ENCODE data around the gene SMS.

GRCh38 chrX:22012931-22013330 is 72.4 kb downstream of the SMS start:
- TF ChIP-seq, protein P1, sequence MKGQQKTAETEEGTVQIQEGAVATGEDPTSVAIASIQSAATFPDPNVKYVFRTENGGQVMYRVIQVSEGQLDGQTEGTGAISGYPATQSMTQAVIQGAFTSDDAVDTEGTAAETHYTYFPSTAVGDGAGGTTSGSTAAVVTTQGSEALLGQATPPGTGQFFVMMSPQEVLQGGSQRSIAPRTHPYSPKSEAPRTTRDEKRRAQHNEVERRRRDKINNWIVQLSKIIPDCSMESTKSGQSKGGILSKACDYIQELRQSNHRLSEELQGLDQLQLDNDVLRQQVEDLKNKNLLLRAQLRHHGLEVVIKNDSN (IDR thresholded peaks at IDR 0.05; ENCODE audit: borderline replicate concordance, extremely low read length, insufficient read depth, low read depth, low read length): no peak
- TF ChIP-seq CTCF (IDR thresholded peaks at IDR 0.05 in 2 of 3, conservative IDR thresholded peaks at IDR 0.05 in 1 of 3; ENCODE audit: control insufficient read depth in 2 of 3, extremely low read depth in 1 of 3, insufficient read depth in 1 of 3, low read depth in 3 of 3, low read length in 3 of 3): no peak
- TF ChIP-seq EP300 (IDR thresholded peaks at IDR 0.05; ENCODE audit: borderline replicate concordance in 1 of 2, control insufficient read depth in 1 of 2, low read depth in 2 of 2, low read length in 2 of 2): no peak
- no peak for TF ChIP-seq EZH2 (IDR thresholded peaks at IDR 0.05; ENCODE audit: borderline replicate concordance, control insufficient read depth, low read depth, low read length)
